ENCODE measurements around the gene GCC2.

GCC2 gene

DNA sequence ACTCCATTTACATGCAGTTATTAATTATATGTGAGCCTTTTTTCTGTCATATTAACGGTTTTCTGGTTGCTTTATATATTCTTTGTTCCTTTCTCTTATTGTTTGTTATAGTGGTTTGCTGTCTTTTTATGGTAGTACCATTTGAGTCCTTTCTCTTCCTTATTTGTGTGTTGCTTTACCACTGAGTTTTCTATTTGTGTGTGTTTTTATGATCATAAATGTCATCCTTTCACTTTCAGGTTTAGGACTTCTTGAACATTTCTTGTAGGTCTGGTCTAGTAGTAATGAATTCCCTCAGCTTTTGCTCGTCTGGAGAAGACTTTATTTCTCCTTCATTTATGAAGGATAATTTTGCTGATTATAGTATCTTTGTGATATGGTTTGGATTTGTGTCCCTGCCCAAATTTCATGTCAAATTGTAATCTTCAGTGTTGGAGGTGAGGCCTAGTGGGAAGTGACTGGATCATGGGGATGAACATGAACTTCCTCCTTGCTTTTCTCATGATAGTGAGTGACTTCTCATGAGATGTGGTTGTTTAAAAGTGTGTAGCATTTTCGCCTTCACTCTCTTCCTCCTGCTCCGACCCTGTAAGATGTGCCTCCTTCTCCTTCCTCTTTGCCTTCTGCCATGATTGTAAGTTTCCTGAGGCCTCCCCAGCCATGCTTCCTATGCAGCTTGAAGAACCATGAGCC lies 11.5 kb downstream of the GCC2 start:
- DNase-seq (ENCODE audit: low read depth in 1 of 2, low spot score in 1 of 2) = no peak
- H3K27ac ChIP-seq (replicated peaks) = no peak overlapping the region
- no peaks in the 10 kb centered on the region for H3K27me3 ChIP-seq (ENCODE audit: insufficient read depth, poor library complexity, severe bottlenecking)
- no peak for TF ChIP-seq GABPA (IDR thresholded peaks at IDR 0.05; ENCODE audit: low read depth)
- no peak for TF ChIP-seq POLR2AphosphoS5 (IDR thresholded peaks at IDR 0.05; ENCODE audit: low read depth)
- TF ChIP-seq CTCF (IDR thresholded peaks at IDR 0.05; ENCODE audit: insufficient read depth, low read length) = no peak
- TF ChIP-seq SPI1 (IDR thresholded peaks at IDR 0.05; ENCODE audit: borderline replicate concordance, low read depth) = no peak
- TF ChIP-seq, protein P1, sequence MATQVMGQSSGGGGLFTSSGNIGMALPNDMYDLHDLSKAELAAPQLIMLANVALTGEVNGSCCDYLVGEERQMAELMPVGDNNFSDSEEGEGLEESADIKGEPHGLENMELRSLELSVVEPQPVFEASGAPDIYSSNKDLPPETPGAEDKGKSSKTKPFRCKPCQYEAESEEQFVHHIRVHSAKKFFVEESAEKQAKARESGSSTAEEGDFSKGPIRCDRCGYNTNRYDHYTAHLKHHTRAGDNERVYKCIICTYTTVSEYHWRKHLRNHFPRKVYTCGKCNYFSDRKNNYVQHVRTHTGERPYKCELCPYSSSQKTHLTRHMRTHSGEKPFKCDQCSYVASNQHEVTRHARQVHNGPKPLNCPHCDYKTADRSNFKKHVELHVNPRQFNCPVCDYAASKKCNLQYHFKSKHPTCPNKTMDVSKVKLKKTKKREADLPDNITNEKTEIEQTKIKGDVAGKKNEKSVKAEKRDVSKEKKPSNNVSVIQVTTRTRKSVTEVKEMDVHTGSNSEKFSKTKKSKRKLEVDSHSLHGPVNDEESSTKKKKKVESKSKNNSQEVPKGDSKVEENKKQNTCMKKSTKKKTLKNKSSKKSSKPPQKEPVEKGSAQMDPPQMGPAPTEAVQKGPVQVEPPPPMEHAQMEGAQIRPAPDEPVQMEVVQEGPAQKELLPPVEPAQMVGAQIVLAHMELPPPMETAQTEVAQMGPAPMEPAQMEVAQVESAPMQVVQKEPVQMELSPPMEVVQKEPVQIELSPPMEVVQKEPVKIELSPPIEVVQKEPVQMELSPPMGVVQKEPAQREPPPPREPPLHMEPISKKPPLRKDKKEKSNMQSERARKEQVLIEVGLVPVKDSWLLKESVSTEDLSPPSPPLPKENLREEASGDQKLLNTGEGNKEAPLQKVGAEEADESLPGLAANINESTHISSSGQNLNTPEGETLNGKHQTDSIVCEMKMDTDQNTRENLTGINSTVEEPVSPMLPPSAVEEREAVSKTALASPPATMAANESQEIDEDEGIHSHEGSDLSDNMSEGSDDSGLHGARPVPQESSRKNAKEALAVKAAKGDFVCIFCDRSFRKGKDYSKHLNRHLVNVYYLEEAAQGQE (IDR thresholded peaks at IDR 0.05; ENCODE audit: insufficient replicate concordance, low read depth) = no peak
- H3K4me3 ChIP-seq (replicated peaks; ENCODE audit: insufficient read depth, low read length) = no peak overlapping the region

GRCh38 chr2:108477099-108477498 lies 28.1 kb downstream of the GCC2 start:
- Histone ChIP-seq H3K4me3 (replicated peaks; ENCODE audit: insufficient read depth, low read length) (no peak overlapping the region), H3K27ac (replicated peaks) (no peak overlapping the region), H3K27me3 (ENCODE audit: insufficient read depth, poor library complexity, severe bottlenecking) (no peaks in the 10 kb centered on the region)
- no peak for DNase-seq (ENCODE audit: low read depth in 1 of 2, low spot score in 1 of 2)
- TF ChIP-seq CTCF (IDR thresholded peaks at IDR 0.05; ENCODE audit: insufficient read depth, low read length) (no peak), GABPA (IDR thresholded peaks at IDR 0.05; ENCODE audit: low read depth) (no peak), SPI1 (IDR thresholded peaks at IDR 0.05; ENCODE audit: borderline replicate concordance, low read depth) (no peak), POLR2AphosphoS5 (IDR thresholded peaks at IDR 0.05; ENCODE audit: low read depth) (no peak)
- TF ChIP-seq, protein P1 (IDR thresholded peaks at IDR 0.05; ENCODE audit: insufficient replicate concordance, low read depth) = no peak

DNA sequence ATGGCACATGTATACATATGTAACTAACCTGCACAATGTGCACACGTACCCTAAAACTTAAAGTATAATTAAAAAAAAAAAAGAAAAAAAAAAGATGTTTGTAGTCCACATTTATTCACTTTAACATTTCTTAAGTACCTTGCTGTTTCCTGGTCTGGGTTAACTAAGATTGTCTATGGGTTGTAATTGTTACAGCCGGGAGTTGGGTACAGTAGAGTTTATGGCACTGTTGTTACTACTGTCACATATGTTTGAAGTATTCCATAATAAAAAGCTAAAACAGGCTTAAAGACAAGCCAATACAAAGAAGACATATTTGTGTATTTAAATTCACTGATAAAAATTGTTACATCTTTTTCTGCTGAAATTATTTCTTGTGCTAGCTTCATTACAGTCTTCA lies 36.2 kb downstream of the GCC2 start:
- no peaks in the 10 kb centered on the region for H3K27me3 ChIP-seq (ENCODE audit: insufficient read depth, poor library complexity, severe bottlenecking)
- TF ChIP-seq CTCF (IDR thresholded peaks at IDR 0.05; ENCODE audit: insufficient read depth, low read length) (no peak), SPI1 (IDR thresholded peaks at IDR 0.05; ENCODE audit: borderline replicate concordance, low read depth) (no peak)

More for the DNA sequence above, 36.2 kb downstream of the GCC2 start:
- no peak overlapping the region for H3K4me3 ChIP-seq (replicated peaks; ENCODE audit: insufficient read depth, low read length)
- H3K27ac ChIP-seq (replicated peaks) = no peak overlapping the region
- DNase-seq (ENCODE audit: low read depth in 1 of 2, low spot score in 1 of 2) = no peak
